GM23338 (cell line): ENCODE data around the gene SLC22A3. TPM values are rescaled to one million over a fixed set of nuclear protein-coding genes. Genes with fewer than 3 reads are reported as not detected.

Experiments
- ATAC-seq: fragments of 200-7000 bp; cut with Tn5 transposase; 3 replicates; pipeline ENCODE4 v1.9.1; 2020
- DNase-seq: peaks from one replicate; pipeline ENCODE4 v3.0.0-alpha.2; 2015; ENCODE audit warnings: low spot score
- H2AFZ ChIP-seq: fragments of 200-600 bp; sonication (generic); 2 replicates; pipeline ENCODE4 v1.8.0; 2016; ENCODE audit warnings: antibody characterized with exemption, mild to moderate bottlenecking, moderate library complexity
- H3F3A ChIP-seq: fragments of 200-600 bp; sonication (generic); replicated peaks from 2 replicates; pipeline ENCODE4 v1.8.0; 2017; ENCODE audit warnings: antibody characterized with exemption, mixed run types, low read depth
- H3K27ac ChIP-seq: fragments of 200-600 bp; sonication (generic); 2 replicates; pipeline ENCODE4 v1.6.1; 2016; ENCODE audit warnings: low read depth
- H3K27me3 ChIP-seq: fragments of 200-600 bp; sonication (generic); 2 replicates; pipeline ENCODE4 v1.8.0; 2016; ENCODE audit warnings: mild to moderate bottlenecking, mixed run types, moderate library complexity; ENCODE audit not compliant: insufficient read depth
- H3K36me3 ChIP-seq: fragments of 200-600 bp; sonication (generic); 2 replicates; pipeline ENCODE4 v1.8.0; 2016; ENCODE audit warnings: mild to moderate bottlenecking; ENCODE audit not compliant: insufficient read depth
- H3K4me1 ChIP-seq: fragments of 200-600 bp; sonication (generic); 2 replicates; pipeline ENCODE4 v1.8.0; 2016; ENCODE audit warnings: mild to moderate bottlenecking, moderate library complexity; ENCODE audit not compliant: insufficient read depth
- H3K4me2 ChIP-seq: fragments of 200-600 bp; sonication (generic); 2 replicates; pipeline ENCODE4 v1.7.1; 2017; ENCODE audit warnings: mixed run types
- H3K4me3 ChIP-seq: fragments of 200-600 bp; sonication (generic); 2 replicates; pipeline ENCODE4 v1.6.1; 2016; ENCODE audit warnings: mixed run types
- H3K79me2 ChIP-seq: fragments of 200-600 bp; sonication (generic); replicated peaks from 2 replicates; pipeline ENCODE4 v1.8.0; 2017; ENCODE audit warnings: mild to moderate bottlenecking; ENCODE audit not compliant: insufficient read depth
- H3K9me2 ChIP-seq: fragments of 200-600 bp; sonication (generic); 2 replicates; pipeline ENCODE4 v1.8.0; 2017; ENCODE audit not compliant: insufficient read depth
- H4K20me1 ChIP-seq: fragments of 200-600 bp; sonication (generic); replicated peaks from 2 replicates; pipeline ENCODE4 v1.8.0; 2017; ENCODE audit warnings: mild to moderate bottlenecking; ENCODE audit not compliant: insufficient read depth
- H3K27ac Mint-ChIP-seq: 2 replicates; pipeline ENCODE4 v1.8.0; 2020; ENCODE audit warnings: inconsistent platforms, mild to moderate bottlenecking, moderate library complexity, mixed read lengths
- H3K27me3 Mint-ChIP-seq: 3 replicates; pipeline ENCODE4 v1.8.0; 2022; ENCODE audit warnings: low read depth, mild to moderate bottlenecking, moderate library complexity, mixed read lengths, inconsistent platforms; ENCODE audit not compliant: insufficient read depth, poor library complexity
- H3K36me3 Mint-ChIP-seq: 3 replicates; pipeline ENCODE4 v1.8.0; 2021; ENCODE audit warnings: low read depth, mild to moderate bottlenecking, inconsistent platforms, moderate library complexity, mixed read lengths
- H3K4me1 Mint-ChIP-seq: 3 replicates; pipeline ENCODE4 v1.8.0; 2020; ENCODE audit warnings: mild to moderate bottlenecking, inconsistent platforms, mixed read lengths
- H3K4me3 Mint-ChIP-seq: 3 replicates; pipeline ENCODE4 v1.8.0; 2021; ENCODE audit warnings: moderate library complexity, mild to moderate bottlenecking, inconsistent platforms, mixed read lengths
- H3K9me3 Mint-ChIP-seq: 3 replicates; pipeline ENCODE4 v1.8.0; 2020; ENCODE audit warnings: moderate library complexity, mild to moderate bottlenecking, inconsistent platforms, mixed read lengths
- CREB1 ChIP-seq: fragments of 250-450 bp; sonication (Bioruptor Pico); IDR thresholded peaks from 2 replicates; pipeline ENCODE4 v1.5.0; 2020; ENCODE audit warnings: low read depth, mild to moderate bottlenecking, moderate library complexity
- ETS1 ChIP-seq: IDR thresholded peaks from 2 replicates; pipeline ENCODE4 v1.6.1; 2016; ENCODE audit warnings: antibody characterized with exemption
- EZH2 ChIP-seq: fragments of 200-600 bp; sonication (generic); IDR thresholded peaks from one replicate; pipeline ENCODE4 v1.8.0; 2017; ENCODE audit warnings: antibody characterized with exemption, mild to moderate bottlenecking, low read depth; ENCODE audit not compliant: unreplicated experiment
- EZH2phosphoT487 ChIP-seq: fragments of 200-600 bp; sonication (generic); IDR thresholded peaks from one replicate; pipeline ENCODE4 v1.8.1; 2018; ENCODE audit warnings: antibody characterized with exemption; ENCODE audit not compliant: unreplicated experiment
- JUNB ChIP-seq: IDR thresholded peaks from one replicate; pipeline ENCODE4 v1.6.1; 2016; ENCODE audit warnings: antibody characterized with exemption; ENCODE audit not compliant: unreplicated experiment
- NANOG ChIP-seq: IDR thresholded peaks from 2 replicates; pipeline ENCODE4 v1.6.1; 2016; ENCODE audit warnings: antibody characterized with exemption, borderline replicate concordance
- POLR2AphosphoS5 ChIP-seq: IDR thresholded peaks from 2 replicates; pipeline ENCODE4 v1.6.1; 2016; ENCODE audit warnings: antibody characterized with exemption, low read depth
- STAT1 ChIP-seq: IDR thresholded peaks from one replicate; pipeline ENCODE4 v1.6.1; 2016; ENCODE audit warnings: antibody characterized with exemption; ENCODE audit not compliant: unreplicated experiment
- ZNF114 ChIP-seq: fragments of 250-450 bp; sonication (Bioruptor Pico); IDR thresholded peaks from 2 replicates; pipeline ENCODE4 v1.5.0; 2020; ENCODE audit warnings: mild to moderate bottlenecking, moderate library complexity
- ZNF331 ChIP-seq: fragments of 250-450 bp; sonication (Bioruptor Pico); IDR thresholded peaks from 2 replicates; pipeline ENCODE4 v1.5.0; 2020; ENCODE audit warnings: low read depth, mild to moderate bottlenecking, moderate library complexity
- polyA plus RNA-seq: library from polyadenylated mRNA; unstranded; fragments of >200 nt; fragmentation: Nextera tagmentation; extraction: Ambion mirVana; gene quantifications from 2 replicates; pipeline ENCODE4 v1.2.1, GENCODE V29; 2016
- total RNA-seq: library from RNA; depleted of rRNA; stranded (reverse); fragments of >200 nt; shearing (Covaris generic); gene quantifications from 2 replicates; pipeline ENCODE4 v1.2.3, GENCODE V29; 2014
- TF ChIP-seq, protein P1 (sequence below), 2 experiments: fragments of 200-600 bp in 1 of 2; sonication (generic) in 1 of 2; conservative IDR thresholded peaks; 2 replicates each; pipeline versions ENCODE4 v1.5.1 to v1.6.1; 2016 to 2017; ENCODE audit warnings: antibody characterized with exemption in 2 of 2, low read depth in 2 of 2, mild to moderate bottlenecking in 2 of 2, moderate library complexity in 1 of 2
- TF ChIP-seq, protein P2 (sequence below): fragments of 250-450 bp; sonication (Bioruptor Pico); IDR thresholded peaks from 2 replicates; pipeline ENCODE4 v1.5.0; 2020; ENCODE audit warnings: mild to moderate bottlenecking, moderate library complexity
- TF ChIP-seq, protein P3 (sequence below): IDR thresholded peaks from one replicate; pipeline ENCODE4 v1.6.1; 2018; ENCODE audit warnings: antibody characterized with exemption; ENCODE audit not compliant: unreplicated experiment

The SLC22A3 gene
- total and polyA plus RNA-seq, 2 experiments from 2014 or later: 0.78 to 3.2 TPM

DNA sequence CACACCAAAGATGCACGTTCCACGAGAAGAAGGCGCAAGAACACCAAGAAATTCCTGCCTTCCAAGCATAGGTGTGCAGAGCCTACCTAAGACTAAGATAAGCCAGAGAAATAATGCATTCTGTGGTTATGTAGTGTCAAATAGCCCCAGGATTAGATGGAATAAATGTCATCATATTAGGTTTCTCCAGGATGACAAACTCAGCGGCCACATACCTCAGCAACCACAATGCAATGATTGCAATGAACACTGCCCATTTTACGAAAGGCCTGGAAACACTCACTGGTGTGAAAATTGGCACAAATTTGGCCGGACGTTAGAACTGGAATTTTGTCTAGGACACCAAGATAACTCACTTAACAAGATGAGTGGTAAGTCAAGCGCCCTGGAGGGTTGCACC, 129.7 kb downstream of the SLC22A3 start:
- no peak overlapping the region for H3K27ac ChIP-seq
- H3K79me2 ChIP-seq: no peaks in the 10 kb centered on the region
- Mint-ChIP-seq H3K36me3 (peaks cover 28% of the 10 kb centered on the region), H3K4me3 (no peak overlapping the region), H3K27me3 (no peaks in the 10 kb centered on the region), H3K27ac (no peak overlapping the region), H3K4me1 (no peaks in the 10 kb centered on the region), H3K9me3 (peaks cover 14% of the 10 kb centered on the region; the same call in 2 of the 3 replicates)
- H3K4me3 ChIP-seq: no peak overlapping the region
- no peaks in the 10 kb centered on the region for H3K27me3 ChIP-seq
- no peaks in the 10 kb centered on the region for H4K20me1 ChIP-seq
- TF ChIP-seq NANOG: no peak
- no peak for TF ChIP-seq CREB1
- TF ChIP-seq ZNF331 (CRISPR knock-in tag): no peak
- TF ChIP-seq EZH2: no peak
- TF ChIP-seq STAT1: no peak
- TF ChIP-seq ETS1: no peak
- TF ChIP-seq, protein P1, sequence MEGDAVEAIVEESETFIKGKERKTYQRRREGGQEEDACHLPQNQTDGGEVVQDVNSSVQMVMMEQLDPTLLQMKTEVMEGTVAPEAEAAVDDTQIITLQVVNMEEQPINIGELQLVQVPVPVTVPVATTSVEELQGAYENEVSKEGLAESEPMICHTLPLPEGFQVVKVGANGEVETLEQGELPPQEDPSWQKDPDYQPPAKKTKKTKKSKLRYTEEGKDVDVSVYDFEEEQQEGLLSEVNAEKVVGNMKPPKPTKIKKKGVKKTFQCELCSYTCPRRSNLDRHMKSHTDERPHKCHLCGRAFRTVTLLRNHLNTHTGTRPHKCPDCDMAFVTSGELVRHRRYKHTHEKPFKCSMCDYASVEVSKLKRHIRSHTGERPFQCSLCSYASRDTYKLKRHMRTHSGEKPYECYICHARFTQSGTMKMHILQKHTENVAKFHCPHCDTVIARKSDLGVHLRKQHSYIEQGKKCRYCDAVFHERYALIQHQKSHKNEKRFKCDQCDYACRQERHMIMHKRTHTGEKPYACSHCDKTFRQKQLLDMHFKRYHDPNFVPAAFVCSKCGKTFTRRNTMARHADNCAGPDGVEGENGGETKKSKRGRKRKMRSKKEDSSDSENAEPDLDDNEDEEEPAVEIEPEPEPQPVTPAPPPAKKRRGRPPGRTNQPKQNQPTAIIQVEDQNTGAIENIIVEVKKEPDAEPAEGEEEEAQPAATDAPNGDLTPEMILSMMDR (conservative IDR thresholded peaks at IDR 0.05; ENCODE audit: low read depth in 2 of 2): no peak
- no peak for TF ChIP-seq POLR2AphosphoS5
- no peak for TF ChIP-seq JUNB
- TF ChIP-seq, protein P2, sequence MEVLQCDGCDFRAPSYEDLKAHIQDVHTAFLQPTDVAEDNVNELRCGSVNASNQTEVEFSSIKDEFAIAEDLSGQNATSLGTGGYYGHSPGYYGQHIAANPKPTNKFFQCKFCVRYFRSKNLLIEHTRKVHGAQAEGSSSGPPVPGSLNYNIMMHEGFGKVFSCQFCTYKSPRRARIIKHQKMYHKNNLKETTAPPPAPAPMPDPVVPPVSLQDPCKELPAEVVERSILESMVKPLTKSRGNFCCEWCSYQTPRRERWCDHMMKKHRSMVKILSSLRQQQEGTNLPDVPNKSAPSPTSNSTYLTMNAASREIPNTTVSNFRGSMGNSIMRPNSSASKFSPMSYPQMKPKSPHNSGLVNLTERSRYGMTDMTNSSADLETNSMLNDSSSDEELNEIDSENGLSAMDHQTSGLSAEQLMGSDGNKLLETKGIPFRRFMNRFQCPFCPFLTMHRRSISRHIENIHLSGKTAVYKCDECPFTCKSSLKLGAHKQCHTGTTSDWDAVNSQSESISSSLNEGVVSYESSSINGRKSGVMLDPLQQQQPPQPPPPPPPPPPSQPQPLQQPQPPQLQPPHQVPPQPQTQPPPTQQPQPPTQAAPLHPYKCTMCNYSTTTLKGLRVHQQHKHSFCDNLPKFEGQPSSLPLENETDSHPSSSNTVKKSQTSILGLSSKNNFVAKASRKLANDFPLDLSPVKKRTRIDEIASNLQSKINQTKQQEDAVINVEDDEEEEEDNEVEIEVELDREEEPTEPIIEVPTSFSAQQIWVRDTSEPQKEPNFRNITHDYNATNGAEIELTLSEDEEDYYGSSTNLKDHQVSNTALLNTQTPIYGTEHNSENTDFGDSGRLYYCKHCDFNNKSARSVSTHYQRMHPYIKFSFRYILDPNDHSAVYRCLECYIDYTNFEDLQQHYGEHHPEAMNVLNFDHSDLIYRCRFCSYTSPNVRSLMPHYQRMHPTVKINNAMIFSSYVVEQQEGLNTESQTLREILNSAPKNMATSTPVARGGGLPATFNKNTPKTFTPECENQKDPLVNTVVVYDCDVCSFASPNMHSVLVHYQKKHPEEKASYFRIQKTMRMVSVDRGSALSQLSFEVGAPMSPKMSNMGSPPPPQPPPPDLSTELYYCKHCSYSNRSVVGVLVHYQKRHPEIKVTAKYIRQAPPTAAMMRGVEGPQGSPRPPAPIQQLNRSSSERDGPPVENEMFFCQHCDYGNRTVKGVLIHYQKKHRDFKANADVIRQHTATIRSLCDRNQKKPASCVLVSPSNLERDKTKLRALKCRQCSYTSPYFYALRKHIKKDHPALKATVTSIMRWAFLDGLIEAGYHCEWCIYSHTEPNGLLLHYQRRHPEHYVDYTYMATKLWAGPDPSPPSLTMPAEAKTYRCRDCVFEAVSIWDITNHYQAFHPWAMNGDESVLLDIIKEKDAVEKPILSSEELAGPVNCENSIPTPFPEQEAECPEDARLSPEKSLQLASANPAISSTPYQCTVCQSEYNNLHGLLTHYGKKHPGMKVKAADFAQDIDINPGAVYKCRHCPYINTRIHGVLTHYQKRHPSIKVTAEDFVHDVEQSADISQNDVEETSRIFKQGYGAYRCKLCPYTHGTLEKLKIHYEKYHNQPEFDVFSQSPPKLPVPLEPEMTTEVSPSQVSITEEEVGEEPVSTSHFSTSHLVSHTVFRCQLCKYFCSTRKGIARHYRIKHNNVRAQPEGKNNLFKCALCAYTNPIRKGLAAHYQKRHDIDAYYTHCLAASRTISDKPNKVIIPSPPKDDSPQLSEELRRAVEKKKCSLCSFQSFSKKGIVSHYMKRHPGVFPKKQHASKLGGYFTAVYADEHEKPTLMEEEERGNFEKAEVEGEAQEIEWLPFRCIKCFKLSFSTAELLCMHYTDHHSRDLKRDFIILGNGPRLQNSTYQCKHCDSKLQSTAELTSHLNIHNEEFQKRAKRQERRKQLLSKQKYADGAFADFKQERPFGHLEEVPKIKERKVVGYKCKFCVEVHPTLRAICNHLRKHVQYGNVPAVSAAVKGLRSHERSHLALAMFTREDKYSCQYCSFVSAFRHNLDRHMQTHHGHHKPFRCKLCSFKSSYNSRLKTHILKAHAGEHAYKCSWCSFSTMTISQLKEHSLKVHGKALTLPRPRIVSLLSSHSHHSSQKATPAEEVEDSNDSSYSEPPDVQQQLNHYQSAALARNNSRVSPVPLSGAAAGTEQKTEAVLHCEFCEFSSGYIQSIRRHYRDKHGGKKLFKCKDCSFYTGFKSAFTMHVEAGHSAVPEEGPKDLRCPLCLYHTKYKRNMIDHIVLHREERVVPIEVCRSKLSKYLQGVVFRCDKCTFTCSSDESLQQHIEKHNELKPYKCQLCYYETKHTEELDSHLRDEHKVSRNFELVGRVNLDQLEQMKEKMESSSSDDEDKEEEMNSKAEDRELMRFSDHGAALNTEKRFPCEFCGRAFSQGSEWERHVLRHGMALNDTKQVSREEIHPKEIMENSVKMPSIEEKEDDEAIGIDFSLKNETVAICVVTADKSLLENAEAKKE (CRISPR knock-in tag): no peak
- TF ChIP-seq, protein P3, sequence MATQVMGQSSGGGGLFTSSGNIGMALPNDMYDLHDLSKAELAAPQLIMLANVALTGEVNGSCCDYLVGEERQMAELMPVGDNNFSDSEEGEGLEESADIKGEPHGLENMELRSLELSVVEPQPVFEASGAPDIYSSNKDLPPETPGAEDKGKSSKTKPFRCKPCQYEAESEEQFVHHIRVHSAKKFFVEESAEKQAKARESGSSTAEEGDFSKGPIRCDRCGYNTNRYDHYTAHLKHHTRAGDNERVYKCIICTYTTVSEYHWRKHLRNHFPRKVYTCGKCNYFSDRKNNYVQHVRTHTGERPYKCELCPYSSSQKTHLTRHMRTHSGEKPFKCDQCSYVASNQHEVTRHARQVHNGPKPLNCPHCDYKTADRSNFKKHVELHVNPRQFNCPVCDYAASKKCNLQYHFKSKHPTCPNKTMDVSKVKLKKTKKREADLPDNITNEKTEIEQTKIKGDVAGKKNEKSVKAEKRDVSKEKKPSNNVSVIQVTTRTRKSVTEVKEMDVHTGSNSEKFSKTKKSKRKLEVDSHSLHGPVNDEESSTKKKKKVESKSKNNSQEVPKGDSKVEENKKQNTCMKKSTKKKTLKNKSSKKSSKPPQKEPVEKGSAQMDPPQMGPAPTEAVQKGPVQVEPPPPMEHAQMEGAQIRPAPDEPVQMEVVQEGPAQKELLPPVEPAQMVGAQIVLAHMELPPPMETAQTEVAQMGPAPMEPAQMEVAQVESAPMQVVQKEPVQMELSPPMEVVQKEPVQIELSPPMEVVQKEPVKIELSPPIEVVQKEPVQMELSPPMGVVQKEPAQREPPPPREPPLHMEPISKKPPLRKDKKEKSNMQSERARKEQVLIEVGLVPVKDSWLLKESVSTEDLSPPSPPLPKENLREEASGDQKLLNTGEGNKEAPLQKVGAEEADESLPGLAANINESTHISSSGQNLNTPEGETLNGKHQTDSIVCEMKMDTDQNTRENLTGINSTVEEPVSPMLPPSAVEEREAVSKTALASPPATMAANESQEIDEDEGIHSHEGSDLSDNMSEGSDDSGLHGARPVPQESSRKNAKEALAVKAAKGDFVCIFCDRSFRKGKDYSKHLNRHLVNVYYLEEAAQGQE: no peak
- no peak for TF ChIP-seq ZNF114 (CRISPR knock-in tag)
- no peak for TF ChIP-seq EZH2phosphoT487
- no peaks in the 10 kb centered on the region for H3F3A ChIP-seq
- no peak overlapping the region for H3K4me2 ChIP-seq
- no peaks in the 10 kb centered on the region for H3K4me1 ChIP-seq
- H3K36me3 ChIP-seq: no peaks in the 10 kb centered on the region
- ATAC-seq (no peak), DNase-seq (no peak)
- H2AFZ ChIP-seq: no peak overlapping the region
- H3K9me2 ChIP-seq: no peaks in the 10 kb centered on the region
